Measurements from ENCODE around the gene YIF1A. TPM values are rescaled to one million over a fixed set of nuclear protein-coding genes. Genes with fewer than 3 reads are reported as not detected.

Gene YIF1A
- total RNA-seq, 1 donor from 2014 or later, result 48.0 TPM

- Mint-ChIP-seq H3K27ac (ENCODE audit: unreplicated experiment) (peak overlapping the region; percentile 17), H3K9me3 (ENCODE audit: unreplicated experiment) (no peaks in the 10 kb centered on the region), H3K4me3 (ENCODE audit: unreplicated experiment) (no peak overlapping the region), H3K27me3 (ENCODE audit: unreplicated experiment) (peaks cover 15% of the 10 kb centered on the region), H3K4me1 (ENCODE audit: unreplicated experiment) (no peaks in the 10 kb centered on the region), H3K36me3 (ENCODE audit: low read depth, unreplicated experiment) (peaks cover 42% of the 10 kb centered on the region)
- no peak for TF ChIP-seq CTCF (IDR thresholded peaks at IDR 0.05; ENCODE audit: unreplicated experiment)
- DNase-seq (ENCODE audit: low spot score), result no peak
These were observed 40.0 kb downstream of the YIF1A start for GRCh38 chr11:66248903-66249302.

- TF ChIP-seq CTCF (IDR thresholded peaks at IDR 0.05; ENCODE audit: unreplicated experiment), result no peak
- no peak for DNase-seq (ENCODE audit: low spot score)
- Mint-ChIP-seq H3K4me1 (ENCODE audit: unreplicated experiment) (no peaks in the 10 kb centered on the region), H3K27ac (ENCODE audit: unreplicated experiment) (no peak overlapping the region), H3K9me3 (ENCODE audit: unreplicated experiment) (no peaks in the 10 kb centered on the region), H3K4me3 (ENCODE audit: unreplicated experiment) (peak overlapping the region; percentile 7), H3K27me3 (ENCODE audit: unreplicated experiment) (peaks cover 10% of the 10 kb centered on the region), H3K36me3 (ENCODE audit: low read depth, unreplicated experiment) (peaks cover 45% of the 10 kb centered on the region)
These were observed 41.1 kb downstream of the YIF1A start for GRCh38 chr11:66247801-66248200.

- Mint-ChIP-seq H3K4me1 (ENCODE audit: unreplicated experiment) (no peaks in the 10 kb centered on the region), H3K27ac (ENCODE audit: unreplicated experiment) (no peak overlapping the region), H3K9me3 (ENCODE audit: unreplicated experiment) (no peaks in the 10 kb centered on the region), H3K36me3 (ENCODE audit: low read depth, unreplicated experiment) (peaks cover 45% of the 10 kb centered on the region), H3K4me3 (ENCODE audit: unreplicated experiment) (peak overlapping the region; percentile 7), H3K27me3 (ENCODE audit: unreplicated experiment) (peaks cover 10% of the 10 kb centered on the region)
- no peak for TF ChIP-seq CTCF (IDR thresholded peaks at IDR 0.05; ENCODE audit: unreplicated experiment)
- no peak for DNase-seq (ENCODE audit: low spot score)
These were observed 41.6 kb downstream of the YIF1A start for GRCh38 chr11:66247295-66247694.

- TF ChIP-seq CTCF (IDR thresholded peaks at IDR 0.05; ENCODE audit: unreplicated experiment), result no peak
- Mint-ChIP-seq H3K27me3 (ENCODE audit: unreplicated experiment) (peaks cover 16% of the 10 kb centered on the region), H3K4me1 (ENCODE audit: unreplicated experiment) (no peaks in the 10 kb centered on the region), H3K9me3 (ENCODE audit: unreplicated experiment) (no peaks in the 10 kb centered on the region), H3K36me3 (ENCODE audit: low read depth, unreplicated experiment) (peaks cover 38% of the 10 kb centered on the region), H3K27ac (ENCODE audit: unreplicated experiment) (peak overlapping the region; percentile 57), H3K4me3 (ENCODE audit: unreplicated experiment) (no peak overlapping the region)
- no peak for DNase-seq (ENCODE audit: low spot score)
These were observed 45.0 kb downstream of the YIF1A start for GRCh38 chr11:66243782-66244535.

- H3K9me3 Mint-ChIP-seq (ENCODE audit: unreplicated experiment), result no peaks in the 10 kb centered on the region
- no peaks in the 10 kb centered on the region for H3K4me1 Mint-ChIP-seq (ENCODE audit: unreplicated experiment)
- TF ChIP-seq CTCF (IDR thresholded peaks at IDR 0.05; ENCODE audit: unreplicated experiment), result no peak
- no peak overlapping the region for H3K27ac Mint-ChIP-seq (ENCODE audit: unreplicated experiment)
- DNase-seq (ENCODE audit: low spot score), result no peak
- H3K27me3 Mint-ChIP-seq (ENCODE audit: unreplicated experiment), result peaks cover 16% of the 10 kb centered on the region
- H3K36me3 Mint-ChIP-seq (ENCODE audit: low read depth, unreplicated experiment), result peaks cover 41% of the 10 kb centered on the region
- H3K4me3 Mint-ChIP-seq (ENCODE audit: unreplicated experiment), result no peak overlapping the region
These were observed 46.7 kb downstream of the YIF1A start for GRCh38 chr11:66242095-66242765.
